K562 (cell line): ENCODE data around the gene SUCO. TPM values are rescaled to one million over a fixed set of nuclear protein-coding genes. Genes with fewer than 3 reads are reported as not detected.

Source experiments
- ATAC-seq: fragments of 200-7000 bp; cut with Tn5 transposase; 3 replicates; pipeline ENCODE4 v1.9.1; 2020; ENCODE audit warnings: moderate library complexity
- BruUV-seq: library from RNA; stranded (reverse); fragments of 400-500 nt; replicated peaks from 2 replicates; lab custom pipeline; 2021; lab: Mats Ljungman, UMichigan
- CTCF ChIA-PET: fragments of 300-600 bp; formaldehyde crosslinking; extraction: SDS; loops from one replicate; lab custom pipeline; 2021; ENCODE audit warnings: low intra/inter-chr PET ratio; lab: Yijun Ruan, JAX
- POLR2A ChIA-PET: fragments of 300-600, 350-650 bp; sonication (Branson Sonifier 250); formaldehyde crosslinking; extraction: SDS; loops from one replicate; lab custom pipeline; 2021; ENCODE audit warnings: antibody characterized with exemption, inconsistent platforms; lab: Yijun Ruan, JAX
- DNase-seq, 4 experiments: peaks; one replicate each; pipeline versions ENCODE4 v3.0.0 to v3.0.0-alpha.2; 2011 to 2018; ENCODE audit warnings: low spot score in 3 of 4, mixed read lengths in 3 of 4; ENCODE audit errors: extremely low read depth in 1 of 4
- FAIRE-seq: peaks from 2 replicates; lab custom pipeline; 2011; peaks lifted over from hg19 to GRCh38; lab: Jason Lieb, UNC
- H2AFZ ChIP-seq: 2 replicates; pipeline ENCODE4 v1.6.0; 2011; ENCODE audit warnings: low read depth, low read length, control low read depth, inconsistent platforms
- H3K27ac ChIP-seq: fragments of 200-600 bp; 3 replicates; pipeline ENCODE4 v1.8.0; 2011; ENCODE audit warnings: low read depth, mild to moderate bottlenecking, control low read depth, inconsistent platforms, low read length, moderate library complexity, mixed read lengths; ENCODE audit errors: extremely low read depth
- H3K27me3 ChIP-seq, 2 experiments: fragments of 300-600 bp in 1 of 2; 2 replicates in 1 of 2; 3 replicates in 1 of 2; pipeline versions ENCODE4 v1.6.0 to v1.8.0; 2011; ENCODE audit warnings: inconsistent platforms in 2 of 2, low read length in 2 of 2, mild to moderate bottlenecking in 1 of 2, mixed read lengths in 1 of 2, moderate library complexity in 1 of 2; ENCODE audit not compliant: control insufficient read depth in 2 of 2, insufficient read depth in 2 of 2
- H3K36me3 ChIP-seq: fragments of 300-600 bp; 3 replicates; pipeline ENCODE4 v1.8.0; 2011; ENCODE audit warnings: mild to moderate bottlenecking, low read length, inconsistent platforms; ENCODE audit not compliant: control insufficient read depth, insufficient read depth
- H3K4me1 ChIP-seq, 2 experiments: fragments of 200-600 bp in 1 of 2; replicated peaks in 1 of 2; 2 replicates in 1 of 2; 3 replicates in 1 of 2; pipeline versions ENCODE4 v1.5.1 to v1.8.0; 2011; ENCODE audit warnings: inconsistent platforms in 2 of 2, low read length in 2 of 2, mild to moderate bottlenecking in 1 of 2, mixed read lengths in 1 of 2, moderate library complexity in 1 of 2; ENCODE audit not compliant: control insufficient read depth in 2 of 2, insufficient read depth in 2 of 2
- H3K4me2 ChIP-seq: 2 replicates; pipeline ENCODE4 v1.6.1; 2011; ENCODE audit warnings: low read length, control low read depth, inconsistent platforms, mixed read lengths; ENCODE audit not compliant: insufficient read depth
- H3K4me3 ChIP-seq: fragments of 200-600 bp; sonication (generic), shearing (Covaris generic); 2 replicates; pipeline ENCODE4 v1.5.1; 2016; ENCODE audit warnings: control low read depth, inconsistent platforms
- H3K79me2 ChIP-seq: fragments of 200-600 bp; 3 replicates; pipeline ENCODE4 v1.8.0; 2011; ENCODE audit warnings: low read length, inconsistent platforms; ENCODE audit not compliant: control insufficient read depth, insufficient read depth
- H3K9ac ChIP-seq, 2 experiments: 2 replicates each; pipeline versions ENCODE4 v1.6.0 to v1.6.1; 2011; ENCODE audit warnings: low read depth in 2 of 2, low read length in 2 of 2, control low read depth in 1 of 2, inconsistent platforms in 1 of 2, mild to moderate bottlenecking in 1 of 2, mixed read lengths in 1 of 2; ENCODE audit not compliant: insufficient read depth in 1 of 2
- H3K9me1 ChIP-seq: one replicate; pipeline ENCODE4 v1.6.0; 2011; ENCODE audit warnings: inconsistent platforms, mild to moderate bottlenecking, low read length, moderate library complexity; ENCODE audit not compliant: control insufficient read depth, insufficient read depth
- H3K9me3 ChIP-seq: replicated peaks from 2 replicates; pipeline ENCODE4 v1.5.1; 2011; ENCODE audit warnings: low read depth, low read length, inconsistent platforms; ENCODE audit not compliant: control insufficient read depth, insufficient read depth
- H4K20me1 ChIP-seq: replicated peaks from 2 replicates; pipeline ENCODE4 v1.6.1; 2011; ENCODE audit warnings: low read length, inconsistent platforms, mixed read lengths; ENCODE audit not compliant: control insufficient read depth, insufficient read depth
- CHD4 ChIP-seq: fragments of 200-600 bp; sonication (generic); IDR thresholded peaks from 3 replicates; pipeline ENCODE4 v1.6.1; 2012; ENCODE audit warnings: low read depth, mild to moderate bottlenecking, mixed read lengths, low read length, inconsistent platforms; ENCODE audit not compliant: insufficient read depth, insufficient replicate concordance, poor library complexity, severe bottlenecking
- DPF2 ChIP-seq: fragments of 450-650 bp; IDR thresholded peaks from 2 replicates; pipeline ENCODE4 v1.6.1; 2016
- FOXK1 ChIP-seq: sonication (generic); formaldehyde crosslinking; IDR thresholded peaks from 2 replicates; pipeline ENCODE4 v1.8.0; 2022; ENCODE audit warnings: missing genetic modification reagents, mild to moderate bottlenecking, borderline replicate concordance
- FOXM1 ChIP-seq, 2 experiments: fragments of 450-650 bp in 1 of 2; sonication (generic) in 1 of 2; formaldehyde crosslinking in 1 of 2; IDR thresholded peaks; 2 replicates each; pipeline versions ENCODE4 v1.6.1 to v1.9.0; 2017 to 2022; ENCODE audit warnings: low read depth in 2 of 2, mild to moderate bottlenecking in 2 of 2, missing genetic modification reagents in 1 of 2, moderate library complexity in 1 of 2
- GABPA ChIP-seq: fragments of 200-800 bp; sonication (Bioruptor generic); conservative IDR thresholded peaks from 2 replicates; pipeline ENCODE4 v1.6.1; 2016; ENCODE audit warnings: low read depth, missing genetic modification characterization, missing compliant biosample characterization
- HNRNPK ChIP-seq: fragments of 200-400 bp; formaldehyde crosslinking; IDR thresholded peaks from one replicate; pipeline ENCODE4 v1.6.1; 2018; ENCODE audit warnings: mild to moderate bottlenecking, low read depth, low read length; ENCODE audit not compliant: poor library complexity, severe bottlenecking
- KDM5B ChIP-seq: fragments of 200-600 bp; sonication (generic); IDR thresholded peaks from 2 replicates; pipeline ENCODE4 v1.6.1; 2012; ENCODE audit warnings: low read depth, mild to moderate bottlenecking, moderate library complexity, low read length, control low read depth, inconsistent platforms; ENCODE audit not compliant: insufficient replicate concordance
- LCOR ChIP-seq: sonication (generic); formaldehyde crosslinking; IDR thresholded peaks from 2 replicates; pipeline ENCODE4 v1.8.0; 2022; ENCODE audit warnings: mild to moderate bottlenecking, missing genetic modification reagents
- MNT ChIP-seq, 2 experiments: fragments of 450-650 bp; conservative IDR thresholded peaks; 2 replicates each; pipeline ENCODE4 v1.6.1; 2017; ENCODE audit warnings: mild to moderate bottlenecking in 2 of 2, moderate library complexity in 2 of 2
- RCOR1 ChIP-seq, 2 experiments: IDR thresholded peaks; 2 replicates each; pipeline ENCODE4 v1.6.1; 2012; ENCODE audit warnings: low read depth in 2 of 2, low read length in 2 of 2, borderline replicate concordance in 1 of 2, improper control_type of control experiment in 1 of 2
- TAL1 ChIP-seq: fragments of 450-650 bp; IDR thresholded peaks from 2 replicates; pipeline ENCODE4 v1.6.1; 2016; ENCODE audit warnings: mild to moderate bottlenecking
- TARDBP ChIP-seq: fragments of 450-650 bp; IDR thresholded peaks from 2 replicates; pipeline ENCODE4 v1.6.1; 2016
- TCF7L2 ChIP-seq: fragments of 150-350 bp; IDR thresholded peaks from 2 replicates; pipeline ENCODE4 v1.6.1; 2016; ENCODE audit warnings: low read depth, mild to moderate bottlenecking, low read length, moderate library complexity
- TCFL5 ChIP-seq: fragments of 250-450 bp; sonication (Bioruptor Pico); conservative IDR thresholded peaks from 2 replicates; pipeline ENCODE4 v1.6.1; 2021; ENCODE audit warnings: mild to moderate bottlenecking, moderate library complexity, matching md5 sums
- ZNF23 ChIP-seq: fragments of 250-450 bp; sonication (Bioruptor Pico); IDR thresholded peaks from 2 replicates; pipeline ENCODE4 v1.4.0; 2020; ENCODE audit warnings: mild to moderate bottlenecking
- ZNF24 ChIP-seq: fragments of 450-650 bp; IDR thresholded peaks from 2 replicates; pipeline ENCODE4 v1.6.1; 2016
- ZNF740 ChIP-seq, 3 experiments: fragments of 200-800 bp in 1 of 3; sonication (Bioruptor generic) in 1 of 3; sonication (generic) in 1 of 3; formaldehyde crosslinking in 1 of 3; IDR thresholded peaks; 2 replicates each; pipeline versions ENCODE4 v1.6.1 to v1.8.0; 2016 to 2022; ENCODE audit warnings: mild to moderate bottlenecking in 2 of 3, missing compliant biosample characterization in 2 of 3, missing genetic modification characterization in 2 of 3, missing genetic modification reagents in 1 of 3
- WGBS: fragments of 100-300 bp; shearing (Covaris generic); methylation state at CpG from one replicate; pipeline ENCODE4 v1.1.6; 2016; ENCODE audit warnings: low coverage, mixed read lengths; ENCODE audit not compliant: insufficient coverage; ENCODE audit errors: missing lambda C conversion rate; 5-methylcytosine and 5-hydroxymethylcytosine counted together
- in situ Hi-C: fragments of 300-500 bp; cut with MboI; formaldehyde crosslinking; loops from 4 replicates; pipeline ENCODE4 v1.15.0; 2018; ENCODE audit warnings: inconsistent platforms, mixed read lengths
- intact Hi-C: fragments of 100-400 bp; cut with micrococcal nuclease; formaldehyde crosslinking; loops from 2 replicates; pipeline ENCODE4 v1.14.2; 2022
- polyA plus RNA-seq, 8 experiments: library from polyadenylated mRNA; depleted of rRNA in 4 of 8; stranded (reverse) in 5 of 8; unstranded in 3 of 8; fragments of >200 nt; fragmentation: Nextera tagmentation in 2 of 8; fragmentation: Illumina TruSeq in 1 of 8; extraction: Ambion mirVana in 2 of 8; extraction: Trizol in 1 of 8; gene quantifications; 2 replicates each; pipeline versions ENCODE4 v1.2.1 to v1.2.3, GENCODE V29; 2011 to 2014; ENCODE audit warnings: inconsistent platforms in 1 of 8, missing spikeins in 1 of 8
- total RNA-seq, 7 experiments: library from RNA; depleted of rRNA in 6 of 7; stranded (reverse); fragments of >200 nt in 6 of 7; fragmentation: Illumina TruSeq in 2 of 7; extraction: Trizol in 2 of 7; gene quantifications; 2 replicates each; pipeline versions ENCODE4 v1.2.1 to v1.2.3, GENCODE V29; 2011 to 2021; ENCODE audit warnings: low replicate concordance in 1 of 7

The SUCO gene
- total and polyA plus RNA-seq, 9 of the 15 experiments (the other 6 are each of a cell fraction or from before 2014, with no cell fraction given) = 2.5 to 20.6 (median 14.3) TPM

GRCh38 chr1:172537366-172537765, 4.4 kb downstream of the SUCO start:
- no peaks in the 10 kb centered on the region for H3K27me3 ChIP-seq
- ATAC-seq (no peak), FAIRE-seq (no peak), DNase-seq (no peak)
- H3K9me1 ChIP-seq = no peaks in the 10 kb centered on the region
- no peaks in the 10 kb centered on the region for H3K9me3 ChIP-seq
- POLR2A ChIA-PET = interaction anchor here (0.6 to 2.0 kb wide), 8 partner anchors 10 to 1177 kb away, joined by 3 to 5 read pairs (median 3); partner anchors contain the start of gene KLHL20
- 75% methylated on average over 2 of the region's 2 CpGs for WGBS
- peaks cover 91% of the 10 kb centered on the region for H3K79me2 ChIP-seq
- CTCF ChIA-PET = no interaction called here
- peaks cover 5 to 24% of the 10 kb centered on the region in 2 experiments; a peak in 4 of 5 replicates for H3K4me1 ChIP-seq
- in situ Hi-C loops = no loop called here
- no peak overlapping the region for H2AFZ ChIP-seq
- no peak overlapping the region for H3K4me3 ChIP-seq
- no TSS peak for BruUV-seq
- H4K20me1 ChIP-seq = peaks cover 18% of the 10 kb centered on the region; the same call in 1 of the 2 replicates
- H3K4me2 ChIP-seq = no peak overlapping the region
- no peak overlapping the region; the same call in 2 of the 3 replicates for H3K27ac ChIP-seq
- H3K9ac ChIP-seq = no peak overlapping the region
- intact Hi-C loops = no loop called here
- no peaks in the 10 kb centered on the region for H3K36me3 ChIP-seq
- TF ChIP-seq TARDBP (no peak), KDM5B (no peak), DPF2 (no peak), FOXK1 (no peak), RCOR1 (IDR thresholded peaks at IDR 0.05; ENCODE audit: borderline replicate concordance in 1 of 2, low read depth in 2 of 2, low read length in 2 of 2) (no peak), ZNF24 (no peak), TAL1 (no peak), LCOR (CRISPR knock-in tag) (no peak), ZNF23 (CRISPR knock-in tag) (no peak), MNT (conservative IDR thresholded peaks at IDR 0.05) (no peak), GABPA (tag) (no peak), CHD4 (no peak), TCFL5 (CRISPR knock-in tag) (no peak), HNRNPK (no peak), TCF7L2 (no peak), ZNF740 (CRISPR knock-in tag; IDR thresholded peaks at IDR 0.05) (no peak), ZNF740 (tag; IDR thresholded peaks at IDR 0.05) (no peak), FOXM1 (IDR thresholded peaks at IDR 0.05; ENCODE audit: low read depth) (no peak), FOXM1 (CRISPR knock-in tag; IDR thresholded peaks at IDR 0.05; ENCODE audit: low read depth) (no peak)
- TF ChIP-seq, all 486 proteins: peak for 0
